Stimulated activated effector memory CD8-positive, alpha-beta T cell treated with anti-CD3 and anti-CD28 coated beads, Interleukin-12 subunit alpha, Interleukin-12 subunit beta, amount 100 ng/mL, for 72 hours (primary cell): Measurements from ENCODE around the gene GTSF1L.

ENCODE experiments used
- ATAC-seq: fragments of 150-1000 bp; cut with Tn5 transposase; 2 replicates; pipeline ENCODE4 v1.10.0; 2021
- DNase-seq, 2 donors: peaks; one replicate each; pipeline ENCODE4 v3.0.0; 2021 to 2022; ENCODE audit warnings: low spot score in 2 of 2
- H3K27ac Mint-ChIP-seq: one replicate; pipeline ENCODE4 v1.8.0; 2022; ENCODE audit warnings: mild to moderate bottlenecking, mixed read lengths
- H3K36me3 Mint-ChIP-seq: one replicate; pipeline ENCODE4 v1.8.0; 2022; ENCODE audit warnings: mild to moderate bottlenecking, mixed read lengths
- H3K4me1 Mint-ChIP-seq: one replicate; pipeline ENCODE4 v1.8.0; 2022; ENCODE audit warnings: mixed read lengths
- H3K4me3 Mint-ChIP-seq: one replicate; pipeline ENCODE4 v1.8.0; 2022; ENCODE audit warnings: mild to moderate bottlenecking, mixed read lengths
- H3K9me3 Mint-ChIP-seq: one replicate; pipeline ENCODE4 v1.8.0; 2022; ENCODE audit warnings: mixed read lengths

Gene GTSF1L

GRCh38 chr20:43728686-43729255, 2.0 kb upstream of the GTSF1L start:
- no peak overlapping the region for H3K4me3 Mint-ChIP-seq

DNA sequence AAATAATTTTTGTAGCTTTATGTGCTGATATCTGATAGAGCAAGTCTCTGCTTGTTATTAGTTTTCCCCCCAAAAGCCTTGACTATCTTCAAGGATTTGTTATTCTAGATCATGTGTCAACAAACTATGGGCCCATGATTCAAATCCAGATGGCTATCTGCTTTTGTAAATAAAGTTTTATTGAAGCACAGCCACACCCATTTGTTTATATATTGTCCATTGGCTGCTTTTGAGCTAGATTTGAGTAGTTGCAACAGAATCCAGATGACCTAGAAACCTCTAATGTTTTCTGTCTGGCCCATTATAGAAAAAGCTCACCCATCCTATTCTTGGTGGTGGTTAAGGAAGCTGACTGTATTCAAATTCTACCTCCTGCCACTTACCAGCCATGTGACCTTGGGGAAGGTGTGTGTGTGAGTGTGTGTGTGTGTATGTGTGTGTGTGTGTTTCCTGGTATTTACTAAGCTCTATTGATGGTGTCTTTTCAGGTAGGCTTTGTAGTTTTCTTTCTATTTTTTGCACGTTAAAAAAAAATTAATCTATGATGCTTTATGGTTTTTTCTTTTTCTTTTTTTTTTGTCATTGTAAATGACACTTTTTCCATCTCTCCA, 1.3 kb upstream of the GTSF1L start:
- H3K27ac Mint-ChIP-seq, result no peak overlapping the region
- no peaks in the 10 kb centered on the region for H3K4me1 Mint-ChIP-seq
- no peaks in the 10 kb centered on the region for H3K9me3 Mint-ChIP-seq
- DNase-seq, result no peak
- no peaks in the 10 kb centered on the region for H3K36me3 Mint-ChIP-seq
- no peak overlapping the region for H3K4me3 Mint-ChIP-seq
- no peak for ATAC-seq

More at GRCh38 chr20:43728686-43729255, 2.0 kb upstream of the GTSF1L start:
- no peak for ATAC-seq
- no peaks in the 10 kb centered on the region for H3K9me3 Mint-ChIP-seq
- H3K4me1 Mint-ChIP-seq, result no peaks in the 10 kb centered on the region
- no peak for DNase-seq
- H3K27ac Mint-ChIP-seq, result no peak overlapping the region
- no peaks in the 10 kb centered on the region for H3K36me3 Mint-ChIP-seq

DNA sequence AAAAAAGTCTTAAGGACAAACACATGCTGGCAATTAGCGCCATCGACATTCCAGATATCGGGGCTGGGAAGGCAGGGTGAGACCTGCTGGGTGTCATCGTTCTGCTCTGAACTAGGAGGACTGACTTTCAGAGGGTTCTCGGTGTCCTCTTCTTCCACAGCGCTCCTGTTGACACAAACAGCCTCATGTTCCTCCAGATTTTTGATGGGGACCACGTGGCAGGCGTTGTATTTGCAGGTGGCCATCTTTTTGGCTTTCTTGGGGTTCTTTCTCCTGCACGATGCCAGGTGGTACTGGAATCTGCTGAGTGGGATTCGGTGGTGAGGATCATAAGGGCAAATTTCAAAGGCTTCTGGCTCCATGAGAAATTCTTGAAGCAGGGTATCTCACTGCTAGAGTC, 469 bp downstream of the GTSF1L start:
- H3K4me1 Mint-ChIP-seq, result peaks cover 6% of the 10 kb centered on the region
- H3K4me3 Mint-ChIP-seq, result no peak overlapping the region
- ATAC-seq, result no peak

DNA sequence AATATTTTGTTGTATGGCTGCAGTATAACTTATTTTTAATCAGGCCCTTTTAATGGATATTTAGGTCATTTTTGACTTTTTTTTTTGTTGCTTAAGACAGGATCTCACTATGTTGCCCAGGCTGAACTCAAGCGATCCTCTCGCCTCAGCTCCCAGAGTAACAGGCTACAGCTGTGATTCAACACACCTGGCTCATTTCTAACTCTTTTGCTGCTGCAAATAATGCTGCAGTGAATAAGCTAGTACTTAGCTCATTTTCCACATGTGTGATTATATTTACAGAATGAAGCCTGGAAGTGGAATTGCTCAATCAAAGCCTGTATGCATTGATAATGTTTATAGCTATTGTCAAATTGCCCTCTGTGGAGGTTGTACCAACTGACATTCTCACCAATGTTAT, 1.1 kb downstream of the GTSF1L start:
- no peak overlapping the region for H3K4me3 Mint-ChIP-seq
- H3K36me3 Mint-ChIP-seq, result no peaks in the 10 kb centered on the region
- no peak overlapping the region for H3K27ac Mint-ChIP-seq
- ATAC-seq (no peak), DNase-seq (no peak)
- H3K4me1 Mint-ChIP-seq, result peaks cover 6% of the 10 kb centered on the region
- no peaks in the 10 kb centered on the region for H3K9me3 Mint-ChIP-seq

More for the DNA sequence above, 469 bp downstream of the GTSF1L start:
- DNase-seq, result no peak
- Mint-ChIP-seq H3K36me3 (no peaks in the 10 kb centered on the region), H3K9me3 (no peaks in the 10 kb centered on the region), H3K27ac (no peak overlapping the region)

DNA sequence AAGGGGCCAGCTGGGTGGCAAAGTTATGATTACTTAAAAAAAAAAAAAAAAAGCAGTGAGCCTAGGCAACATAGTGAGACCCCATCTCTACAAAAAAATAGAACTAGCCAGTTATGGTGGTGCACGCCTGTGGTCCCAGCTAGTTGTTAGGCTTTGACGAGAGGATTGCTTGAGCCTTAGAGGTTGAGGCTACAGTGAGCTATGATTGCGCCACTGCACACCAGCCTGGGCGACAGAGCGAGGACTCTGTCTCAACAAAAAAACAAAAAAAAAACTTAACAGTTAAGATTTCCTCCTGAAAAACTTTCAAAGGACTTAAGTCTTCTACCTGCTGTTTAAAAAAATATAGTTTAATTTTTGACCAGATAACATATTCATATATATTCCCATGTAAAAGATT, 2.4 kb downstream of the GTSF1L start:
- Mint-ChIP-seq H3K4me1 (peaks cover 6% of the 10 kb centered on the region), H3K9me3 (peaks cover 2% of the 10 kb centered on the region), H3K4me3 (no peak overlapping the region), H3K36me3 (no peaks in the 10 kb centered on the region), H3K27ac (no peak overlapping the region)
- no peak for DNase-seq
- ATAC-seq, result no peak

- Mint-ChIP-seq H3K36me3 (no peaks in the 10 kb centered on the region), H3K9me3 (peaks cover 2% of the 10 kb centered on the region), H3K4me1 (peaks cover 6% of the 10 kb centered on the region), H3K27ac (no peak overlapping the region), H3K4me3 (no peak overlapping the region)
- DNase-seq, result no peak
- no peak for ATAC-seq
Observed at GRCh38 chr20:43723735-43724134, 3.1 kb downstream of the GTSF1L start.

DNA sequence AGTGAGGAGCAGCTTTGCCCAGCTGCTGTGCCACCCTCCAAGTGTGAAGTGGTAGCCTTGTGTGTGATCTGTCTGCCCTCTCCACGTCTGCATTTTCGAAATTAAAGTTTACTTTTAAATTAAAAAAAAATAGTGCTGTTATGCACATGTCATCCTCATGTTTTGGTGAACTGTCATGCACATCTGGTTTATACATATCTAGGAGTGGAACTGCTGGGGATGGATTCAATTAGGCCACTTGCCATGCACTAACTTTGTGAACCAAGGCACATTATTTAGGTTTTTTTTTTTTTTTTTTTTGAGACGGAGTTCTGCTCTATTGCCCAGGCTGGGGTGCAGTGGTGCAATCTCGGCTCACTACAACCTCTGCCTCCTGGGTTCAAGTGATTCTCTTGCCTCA, 3.6 kb downstream of the GTSF1L start:
- no peak for DNase-seq
- Mint-ChIP-seq H3K4me1 (peaks cover 6% of the 10 kb centered on the region), H3K4me3 (no peak overlapping the region), H3K27ac (no peak overlapping the region), H3K9me3 (peaks cover 2% of the 10 kb centered on the region), H3K36me3 (no peaks in the 10 kb centered on the region)
- ATAC-seq, result no peak

DNA sequence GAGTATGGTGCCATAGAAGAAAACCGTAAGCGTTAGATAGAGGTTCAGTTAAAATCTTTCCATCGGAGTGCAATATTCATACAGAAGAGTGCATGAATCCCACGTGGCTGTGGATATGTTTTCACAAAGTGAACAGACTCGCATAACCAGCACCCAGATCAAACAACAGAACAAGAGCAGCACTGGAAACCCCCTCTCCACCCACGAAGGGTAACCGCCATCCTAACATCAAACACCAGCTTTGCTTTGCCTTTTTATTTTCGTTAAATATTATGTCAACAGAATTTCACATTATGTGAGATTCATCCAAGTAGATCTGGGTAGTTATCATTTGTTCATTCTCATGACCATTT, 4.7 kb downstream of the GTSF1L start:
- H3K4me1 Mint-ChIP-seq, result peaks cover 6% of the 10 kb centered on the region
- DNase-seq, result no peak
- H3K4me3 Mint-ChIP-seq, result no peak overlapping the region
- H3K36me3 Mint-ChIP-seq, result no peaks in the 10 kb centered on the region
- peaks cover 2% of the 10 kb centered on the region for H3K9me3 Mint-ChIP-seq
- H3K27ac Mint-ChIP-seq, result no peak overlapping the region
- ATAC-seq, result peak; percentile 4

DNA sequence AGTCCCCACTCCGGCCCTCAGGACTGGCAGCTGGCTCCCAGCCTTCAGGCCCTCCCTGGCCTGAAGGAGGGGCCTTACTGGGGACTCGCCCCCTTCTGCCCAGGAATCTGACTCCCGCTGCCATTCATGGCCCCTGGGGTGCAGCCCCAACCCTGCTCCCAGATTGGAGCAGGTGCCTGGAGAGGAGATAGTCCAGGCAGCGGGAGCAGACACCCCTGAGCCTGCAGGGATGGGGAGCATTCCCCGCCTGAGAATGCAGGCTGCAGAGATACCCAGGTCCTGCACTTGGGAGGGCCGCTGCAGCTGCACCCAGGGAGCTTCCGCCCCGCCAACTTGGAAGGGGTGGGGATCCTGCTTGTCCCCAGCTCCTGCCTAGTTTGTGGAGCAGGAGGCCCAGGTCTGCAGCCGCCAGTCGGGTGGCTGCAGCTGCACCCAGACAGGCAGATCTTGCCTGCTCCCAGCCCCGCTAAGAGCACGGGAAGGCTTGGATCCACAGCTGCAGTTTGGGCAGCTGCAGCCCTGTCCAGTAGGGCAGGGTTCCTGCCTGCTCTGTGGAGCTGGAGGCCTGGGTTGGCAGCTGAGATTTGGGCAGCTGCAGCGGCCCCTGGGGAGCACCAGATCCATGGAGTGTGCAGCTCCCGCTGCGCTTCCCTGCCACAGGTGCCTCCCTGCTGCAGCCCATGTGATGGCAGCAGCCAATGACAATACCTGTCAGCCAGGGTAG, 5.2 kb downstream of the GTSF1L start:
- ATAC-seq (peak; percentile 43), DNase-seq (no peak)
- Mint-ChIP-seq H3K27ac (no peak overlapping the region), H3K4me1 (peaks cover 6% of the 10 kb centered on the region), H3K4me3 (no peak overlapping the region), H3K9me3 (peaks cover 2% of the 10 kb centered on the region), H3K36me3 (no peaks in the 10 kb centered on the region)

- no peaks in the 10 kb centered on the region for H3K36me3 Mint-ChIP-seq
- ATAC-seq (no peak), DNase-seq (no peak)
- no peak overlapping the region for H3K4me3 Mint-ChIP-seq
- peaks cover 2% of the 10 kb centered on the region for H3K9me3 Mint-ChIP-seq
- H3K27ac Mint-ChIP-seq, result no peak overlapping the region
- H3K4me1 Mint-ChIP-seq, result peaks cover 6% of the 10 kb centered on the region
Observed at GRCh38 chr20:43721097-43721428, 5.7 kb downstream of the GTSF1L start.

GRCh38 chr20:43720007-43720406, 6.8 kb downstream of the GTSF1L start:
- DNase-seq (no peak), ATAC-seq (no peak)
- H3K36me3 Mint-ChIP-seq, result no peaks in the 10 kb centered on the region
- peaks cover 6% of the 10 kb centered on the region for H3K4me1 Mint-ChIP-seq
- peaks cover 2% of the 10 kb centered on the region for H3K9me3 Mint-ChIP-seq
- H3K4me3 Mint-ChIP-seq, result no peak overlapping the region
- H3K27ac Mint-ChIP-seq, result no peak overlapping the region

DNA sequence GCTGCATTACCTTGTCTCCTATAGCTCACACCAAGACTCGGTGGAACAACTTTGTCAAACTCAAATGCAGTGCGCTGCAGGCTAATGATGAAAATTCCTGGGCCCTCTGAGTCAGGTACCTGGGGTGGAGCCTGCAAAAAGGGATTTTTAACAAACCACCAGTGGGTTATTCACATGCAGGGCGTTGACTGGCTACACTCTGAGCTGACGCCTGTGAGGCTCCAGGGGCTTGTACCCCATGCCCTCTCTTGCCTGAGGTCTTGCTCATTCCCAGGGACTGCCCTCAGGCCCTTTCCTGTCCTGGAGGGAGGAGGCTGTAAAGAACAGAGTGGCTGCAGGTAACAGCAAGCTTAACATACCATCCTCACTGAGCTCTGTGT, 9.2 kb downstream of the GTSF1L start:
- DNase-seq (no peak), ATAC-seq (no peak)
- Mint-ChIP-seq H3K36me3 (peaks cover 13% of the 10 kb centered on the region), H3K9me3 (peaks cover 2% of the 10 kb centered on the region), H3K4me3 (no peak overlapping the region), H3K4me1 (peaks cover 6% of the 10 kb centered on the region), H3K27ac (no peak overlapping the region)

- Mint-ChIP-seq H3K36me3 (peaks cover 13% of the 10 kb centered on the region), H3K9me3 (peaks cover 2% of the 10 kb centered on the region), H3K4me1 (peaks cover 2% of the 10 kb centered on the region), H3K27ac (no peak overlapping the region), H3K4me3 (no peak overlapping the region)
- no peak for DNase-seq
- ATAC-seq, result no peak
Observed at GRCh38 chr20:43716757-43717615, 9.8 kb downstream of the GTSF1L start.

GRCh38 chr20:43716123-43716522, 10.7 kb downstream of the GTSF1L start:
- no peaks in the 10 kb centered on the region for H3K4me1 Mint-ChIP-seq

DNA sequence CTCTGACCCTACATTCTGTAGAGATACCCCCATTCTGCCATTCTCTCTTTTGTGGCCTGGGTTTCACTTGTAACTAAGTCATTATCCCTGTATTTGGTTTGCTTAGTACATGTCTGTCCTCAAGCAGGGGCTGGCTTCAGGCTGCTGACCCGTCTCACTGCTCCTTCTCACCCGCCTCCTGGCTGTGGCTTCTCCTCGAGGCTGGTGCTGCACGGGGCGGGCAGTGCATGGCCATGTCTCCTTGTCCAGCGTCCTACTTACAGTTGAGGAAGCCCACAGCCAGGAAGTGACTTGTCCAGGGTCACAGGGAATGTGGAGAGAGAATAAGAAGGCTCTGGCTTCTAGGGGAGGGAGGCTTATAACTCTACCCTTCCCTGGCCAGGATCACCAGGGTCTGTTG, 11.3 kb downstream of the GTSF1L start:
- no peak for ATAC-seq
- H3K36me3 Mint-ChIP-seq, result peaks cover 18% of the 10 kb centered on the region

More at GRCh38 chr20:43716123-43716522, 10.7 kb downstream of the GTSF1L start:
- DNase-seq (no peak), ATAC-seq (no peak)
- Mint-ChIP-seq H3K27ac (no peak overlapping the region), H3K36me3 (peaks cover 14% of the 10 kb centered on the region), H3K9me3 (peaks cover 2% of the 10 kb centered on the region), H3K4me3 (no peak overlapping the region)

More for the DNA sequence above, 11.3 kb downstream of the GTSF1L start:
- Mint-ChIP-seq H3K4me1 (no peaks in the 10 kb centered on the region), H3K9me3 (peaks cover 2% of the 10 kb centered on the region), H3K27ac (no peak overlapping the region), H3K4me3 (no peak overlapping the region)
- no peak for DNase-seq
